GM12878 (cell line): ENCODE measurements around the gene HYAL1. TPM values are rescaled to one million over a fixed set of nuclear protein-coding genes. Genes with fewer than 3 reads are reported as not detected.

Experiments
- ATAC-seq: fragments of 200-7000 bp; cut with Tn5 transposase; 3 replicates; pipeline ENCODE4 v1.9.1; 2020; ENCODE audit warnings: mild to moderate bottlenecking, moderate library complexity
- BruUV-seq: library from RNA; stranded (reverse); fragments of 400-500 nt; replicated peaks from 2 replicates; lab custom pipeline; 2021; lab: Mats Ljungman, UMichigan
- CTCF ChIA-PET: fragments of 300-600 bp; sonication (Branson Sonifier 250); formaldehyde crosslinking; extraction: SDS; loops from one replicate; lab custom pipeline; 2021; ENCODE audit warnings: inconsistent platforms; lab: Yijun Ruan, JAX
- POLR2A ChIA-PET: fragments of 350-600 bp; formaldehyde crosslinking; extraction: SDS; loops from one replicate; lab custom pipeline; 2021; ENCODE audit warnings: inconsistent platforms; lab: Charles Lee
- RAD21 ChIA-PET: fragments of 300-600 bp; sonication (Branson Sonifier 250); formaldehyde crosslinking; loops from one replicate; lab custom pipeline; 2023; ENCODE audit warnings: antibody characterized with exemption; ENCODE audit not compliant: unreplicated experiment; lab: Charles Lee
- SMC1A ChIA-PET: fragments of 300-600 bp; sonication (Branson Sonifier 250); formaldehyde crosslinking; loops from one replicate; lab custom pipeline; 2023; ENCODE audit not compliant: unreplicated experiment, uncharacterized antibody; lab: Charles Lee
- DNase-seq: peaks from one replicate; pipeline ENCODE4 v3.0.0-alpha.2; 2011; ENCODE audit warnings: low read depth, low spot score
- FAIRE-seq: peaks from 3 replicates; lab custom pipeline; 2011; peaks lifted over from hg19 to GRCh38; lab: Jason Lieb, UNC
- H2AFZ ChIP-seq: 2 replicates; pipeline ENCODE4 v1.6.0; 2011; ENCODE audit warnings: low read depth, low read length, control low read depth; ENCODE audit not compliant: control insufficient read depth
- H3K27ac ChIP-seq: 2 replicates; pipeline ENCODE4 v1.5.1; 2011; ENCODE audit warnings: control low read depth; ENCODE audit not compliant: control insufficient read depth, insufficient read depth
- H3K27me3 ChIP-seq, 2 experiments: replicated peaks in 1 of 2; 2 replicates each; pipeline versions ENCODE4 v1.6.0 to v1.6.1; 2011; ENCODE audit warnings: low read length in 1 of 2; ENCODE audit not compliant: control insufficient read depth in 2 of 2, insufficient read depth in 2 of 2
- H3K36me3 ChIP-seq, 2 experiments: 2 replicates each; pipeline ENCODE4 v1.5.1; 2011; ENCODE audit warnings: low read length in 1 of 2; ENCODE audit not compliant: control insufficient read depth in 2 of 2, insufficient read depth in 2 of 2
- H3K4me1 ChIP-seq: 2 replicates; pipeline ENCODE4 v1.6.1; 2011; ENCODE audit warnings: mild to moderate bottlenecking, low read length, moderate library complexity, mixed read lengths; ENCODE audit not compliant: control insufficient read depth, insufficient read depth
- H3K4me2 ChIP-seq: 2 replicates; pipeline ENCODE4 v1.6.0; 2011; ENCODE audit warnings: control low read depth; ENCODE audit not compliant: control insufficient read depth, insufficient read depth
- H3K4me3 ChIP-seq: fragments of 200-600 bp; sonication (generic); 2 replicates; pipeline ENCODE4 v1.5.1; 2016
- H3K79me2 ChIP-seq: 2 replicates; pipeline ENCODE4 v1.6.0; 2011; ENCODE audit warnings: low read length; ENCODE audit not compliant: control insufficient read depth, insufficient read depth
- H3K9ac ChIP-seq: 2 replicates; pipeline ENCODE4 v1.8.0; 2011; ENCODE audit warnings: low read length, control low read depth, mixed read lengths; ENCODE audit not compliant: control insufficient read depth, insufficient read depth
- H3K9me3 ChIP-seq: replicated peaks from 3 replicates; pipeline ENCODE4 v1.5.1; 2011; ENCODE audit warnings: mild to moderate bottlenecking, low read length; ENCODE audit not compliant: control insufficient read depth, insufficient read depth
- H4K20me1 ChIP-seq: 2 replicates; pipeline ENCODE4 v1.6.0; 2011; ENCODE audit not compliant: control insufficient read depth, insufficient read depth
- BRCA1 ChIP-seq: IDR thresholded peaks from 2 replicates; pipeline ENCODE4 v1.6.1; 2011; ENCODE audit warnings: low read depth, low read length, improper control_type of control experiment
- CBX3 ChIP-seq: fragments of 200-600 bp; sonication (generic); IDR thresholded peaks from 2 replicates; pipeline ENCODE4 v1.6.1; 2016; ENCODE audit warnings: low read depth, borderline replicate concordance
- CREM ChIP-seq: IDR thresholded peaks from 2 replicates; pipeline ENCODE4 v1.6.1; 2014; ENCODE audit warnings: antibody characterized with exemption, low read depth
- ESRRA ChIP-seq: IDR thresholded peaks from 2 replicates; pipeline ENCODE4 v1.6.1; 2012; ENCODE audit warnings: mild to moderate bottlenecking, low read length, improper control_type of control experiment
- HCFC1 ChIP-seq: fragments of 150-350 bp; IDR thresholded peaks from 2 replicates; pipeline ENCODE4 v1.6.1; 2014; ENCODE audit warnings: low read length
- HDAC6 ChIP-seq: fragments of 200-600 bp; sonication (generic); IDR thresholded peaks from one replicate; pipeline ENCODE4 v1.8.0; 2017; ENCODE audit warnings: antibody characterized with exemption; ENCODE audit not compliant: unreplicated experiment
- KDM1A ChIP-seq: fragments of 200-600 bp; sonication (generic); IDR thresholded peaks from 2 replicates; pipeline ENCODE4 v1.6.1; 2016; ENCODE audit warnings: borderline replicate concordance
- NBN ChIP-seq: fragments of 450-650 bp; IDR thresholded peaks from 2 replicates; pipeline ENCODE4 v1.6.1; 2016
- POLR2AphosphoS2 ChIP-seq: IDR thresholded peaks from 2 replicates; pipeline ENCODE4 v1.6.1; 2011; ENCODE audit warnings: low read depth, mild to moderate bottlenecking, low read length, improper control_type of control experiment, moderate library complexity
- STAT1 ChIP-seq: fragments of 450-650 bp; conservative IDR thresholded peaks from 2 replicates; pipeline ENCODE4 v1.6.1; 2014; ENCODE audit warnings: antibody characterized with exemption, mild to moderate bottlenecking
- SUPT20H ChIP-seq: IDR thresholded peaks from 2 replicates; pipeline ENCODE4 v1.6.1; 2011; ENCODE audit warnings: low read depth, mild to moderate bottlenecking, low read length, moderate library complexity, borderline replicate concordance; ENCODE audit not compliant: control insufficient read depth
- TCF12 ChIP-seq: IDR thresholded peaks from 2 replicates; pipeline ENCODE4 v1.6.1; 2011; ENCODE audit warnings: low read depth, mild to moderate bottlenecking, low read length
- ZSCAN29 ChIP-seq: fragments of 450-650 bp; IDR thresholded peaks from 2 replicates; pipeline ENCODE4 v1.6.1; 2017; ENCODE audit warnings: mild to moderate bottlenecking, moderate library complexity
- WGBS: methylation state at CpG from one replicate; pipeline ENCODE4 v1.1.6; 2016; ENCODE audit warnings: low lambda C conversion rate; ENCODE audit not compliant: insufficient replicate concordance, insufficient coverage; ENCODE audit errors: missing lambda C conversion rate; 5-methylcytosine and 5-hydroxymethylcytosine counted together
- in situ Hi-C: fragments of 300-500 bp; cut with MboI; formaldehyde crosslinking; loops from 9 replicates; pipeline ENCODE4 v1.14.3; 2018; ENCODE audit warnings: mixed read lengths
- intact Hi-C: fragments of 100-400 bp; cut with micrococcal nuclease; formaldehyde crosslinking; loops from one replicate; pipeline ENCODE4 v1.14.2; 2022; ENCODE audit not compliant: unreplicated experiment
- polyA plus RNA-seq, 11 experiments: library from polyadenylated mRNA; depleted of rRNA in 4 of 11; unstranded in 6 of 11; stranded (reverse) in 5 of 11; fragments of >200 nt; fragmentation: Nextera tagmentation in 4 of 11; fragmentation: Illumina TruSeq in 1 of 11; extraction: Ambion mirVana in 4 of 11; extraction: Trizol in 1 of 11; gene quantifications; 1 replicate in 1 of 11; 2 replicates in 10 of 11; pipeline versions ENCODE4 v1.2.1 to v1.2.3, GENCODE V29; 2011 to 2016; ENCODE audit warnings: inconsistent platforms in 2 of 11, missing spikeins in 2 of 11, low read depth in 1 of 11
- total RNA-seq, 4 experiments: library from RNA; depleted of rRNA in 3 of 4; stranded (reverse); fragments of >200 nt in 3 of 4; fragmentation: Illumina TruSeq in 1 of 4; extraction: Trizol in 1 of 4; gene quantifications; 2 replicates each; pipeline versions ENCODE4 v1.2.1 to v1.2.3, GENCODE V29; 2013 to 2021
- TF ChIP-seq, protein P1 (sequence below): IDR thresholded peaks from 2 replicates; pipeline ENCODE4 v1.6.1; 2011; ENCODE audit warnings: borderline replicate concordance, low read depth, mild to moderate bottlenecking, moderate library complexity, low read length; ENCODE audit not compliant: insufficient read depth, poor library complexity, severe bottlenecking

The HYAL1 gene
- total and polyA plus RNA-seq, 10 of the 15 experiments (the other 5 are each of a cell fraction or from before 2014, with no cell fraction given): 0.04 to 0.55 (median 0.18) TPM; not detected in 2

GRCh38 chr3:50251220-50251619 is 52.2 kb downstream of the HYAL1 start:
- no TSS peak for BruUV-seq
- H3K9ac ChIP-seq: no peak overlapping the region
- ChIA-PET SMC1A (interaction anchor here (0.9 kb wide), 1 partner anchor 131 kb away, joined by 3 read pairs; no protein-coding TSS in a partner anchor), CTCF (interaction anchor here (1.1 to 1.8 kb wide), 2 partner anchors 9 to 59 kb away, joined by 3 to 4 read pairs; partner anchors contain the start of gene GNAT1), POLR2A (no interaction called here), RAD21 (interaction anchor here (1.1 kb wide), 1 partner anchor 10 kb away, joined by 3 read pairs; no protein-coding TSS in a partner anchor)
- peaks cover 14% of the 10 kb centered on the region for H3K4me1 ChIP-seq
- H3K79me2 ChIP-seq: peaks cover 43% of the 10 kb centered on the region
- no peak for DNase-seq
- ATAC-seq: no peak
- 79% methylated on average over 8 of the region's 8 CpGs for WGBS
- peaks cover 20% of the 10 kb centered on the region for H4K20me1 ChIP-seq
- H3K36me3 ChIP-seq: peaks cover 33 to 46% of the 10 kb centered on the region in 2 experiments
- H3K4me3 ChIP-seq: no peak overlapping the region
- H3K4me2 ChIP-seq: no peak overlapping the region
- H3K27me3 ChIP-seq: no peaks in the 10 kb centered on the region
- H2AFZ ChIP-seq: no peak overlapping the region
- in situ Hi-C loops: no loop called here
- no peak for FAIRE-seq
- H3K27ac ChIP-seq: no peak overlapping the region
- intact Hi-C loops: no loop called here
- TF ChIP-seq TCF12: no peak
- TF ChIP-seq, protein P1, sequence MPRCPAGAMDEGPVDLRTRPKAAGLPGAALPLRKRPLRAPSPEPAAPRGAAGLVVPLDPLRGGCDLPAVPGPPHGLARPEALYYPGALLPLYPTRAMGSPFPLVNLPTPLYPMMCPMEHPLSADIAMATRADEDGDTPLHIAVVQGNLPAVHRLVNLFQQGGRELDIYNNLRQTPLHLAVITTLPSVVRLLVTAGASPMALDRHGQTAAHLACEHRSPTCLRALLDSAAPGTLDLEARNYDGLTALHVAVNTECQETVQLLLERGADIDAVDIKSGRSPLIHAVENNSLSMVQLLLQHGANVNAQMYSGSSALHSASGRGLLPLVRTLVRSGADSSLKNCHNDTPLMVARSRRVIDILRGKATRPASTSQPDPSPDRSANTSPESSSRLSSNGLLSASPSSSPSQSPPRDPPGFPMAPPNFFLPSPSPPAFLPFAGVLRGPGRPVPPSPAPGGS: peak; percentile 63
- no peaks in the 10 kb centered on the region; the same call in 2 of the 3 replicates for H3K9me3 ChIP-seq

DNA sequence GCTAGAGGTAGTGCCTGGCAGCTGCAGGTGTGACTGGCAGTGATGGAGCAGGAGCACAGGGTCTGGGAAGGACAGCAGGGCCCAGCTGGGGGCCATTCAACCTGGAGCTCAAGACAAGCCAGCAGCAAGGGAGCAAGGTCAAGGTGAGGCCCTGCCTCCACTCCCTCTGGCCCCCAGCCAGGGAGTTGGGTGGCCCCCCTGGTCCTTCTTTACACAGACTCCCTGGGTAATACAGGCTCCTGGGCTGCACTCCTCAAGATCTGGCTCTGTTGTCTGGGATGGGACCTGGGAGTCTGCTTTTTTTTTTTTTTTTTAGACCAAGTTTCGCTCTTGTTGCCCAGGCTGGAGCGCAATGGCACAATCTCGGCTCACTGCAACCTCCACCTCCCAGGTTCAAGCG is 52.9 kb downstream of the HYAL1 start:
- no TSS peak for BruUV-seq
- in situ Hi-C loops: no loop called here
- POLR2A ChIA-PET: interaction anchor here (0.6 kb wide), 1 partner anchor 42 kb away, joined by 3 read pairs; the partner anchor contains the start of gene IFRD2
- Histone ChIP-seq H3K4me3 (no peak overlapping the region), H3K79me2 (peaks cover 50% of the 10 kb centered on the region), H3K9me3 (no peaks in the 10 kb centered on the region), H3K4me1 (peaks cover 16% of the 10 kb centered on the region), H2AFZ (no peak overlapping the region), H3K27ac (no peak overlapping the region), H3K9ac (no peak overlapping the region), H3K4me2 (no peak overlapping the region), H4K20me1 (peaks cover 20% of the 10 kb centered on the region), H3K36me3 (peaks cover 33 to 45% of the 10 kb centered on the region in 2 experiments), H3K27me3 (no peaks in the 10 kb centered on the region)
- DNase-seq (no peak), FAIRE-seq (no peak), ATAC-seq (no peak)
- CTCF ChIA-PET: interaction anchor here (1.0 to 1.8 kb wide), 3 partner anchors 10 to 58 kb away, joined by 3 to 9 read pairs (median 4); partner anchors contain the start of gene GNAT1
- 87% methylated on average over 3 of the region's 4 CpGs for WGBS
- RAD21 ChIA-PET: no interaction called here
- intact Hi-C loops: no loop called here
- SMC1A ChIA-PET: interaction anchor here (1.3 kb wide), 1 partner anchor 56 kb away, joined by 3 read pairs; no protein-coding TSS in a partner anchor
- TF ChIP-seq SUPT20H: no peak
- TF ChIP-seq BRCA1: no peak
- TF ChIP-seq CBX3: no peak
- no peak for TF ChIP-seq HCFC1
- TF ChIP-seq NBN: no peak
- no peak for TF ChIP-seq STAT1
- TF ChIP-seq POLR2AphosphoS2: no peak
- no peak for TF ChIP-seq HDAC6
- no peak for TF ChIP-seq KDM1A
- no peak for TF ChIP-seq ESRRA
- no peak for TF ChIP-seq CREM
- no peak for TF ChIP-seq ZSCAN29
